Astrocyte (in vitro differentiated cells and primary cell): ENCODE measurements around the gene HM13.

Experiments
- EZH2 ChIP-seq: IDR thresholded peaks from 2 replicates; pipeline ENCODE4 v1.6.1; 2012; ENCODE audit warnings: mild to moderate bottlenecking, low read length, inconsistent platforms; ENCODE audit not compliant: insufficient read depth
- TF ChIP-seq, protein P1 (sequence below): IDR thresholded peaks from 2 replicates; pipeline ENCODE4 v1.5.1; 2011; ENCODE audit warnings: low read depth, mild to moderate bottlenecking, inconsistent platforms, low read length, moderate library complexity; ENCODE audit not compliant: insufficient read depth

DNA sequence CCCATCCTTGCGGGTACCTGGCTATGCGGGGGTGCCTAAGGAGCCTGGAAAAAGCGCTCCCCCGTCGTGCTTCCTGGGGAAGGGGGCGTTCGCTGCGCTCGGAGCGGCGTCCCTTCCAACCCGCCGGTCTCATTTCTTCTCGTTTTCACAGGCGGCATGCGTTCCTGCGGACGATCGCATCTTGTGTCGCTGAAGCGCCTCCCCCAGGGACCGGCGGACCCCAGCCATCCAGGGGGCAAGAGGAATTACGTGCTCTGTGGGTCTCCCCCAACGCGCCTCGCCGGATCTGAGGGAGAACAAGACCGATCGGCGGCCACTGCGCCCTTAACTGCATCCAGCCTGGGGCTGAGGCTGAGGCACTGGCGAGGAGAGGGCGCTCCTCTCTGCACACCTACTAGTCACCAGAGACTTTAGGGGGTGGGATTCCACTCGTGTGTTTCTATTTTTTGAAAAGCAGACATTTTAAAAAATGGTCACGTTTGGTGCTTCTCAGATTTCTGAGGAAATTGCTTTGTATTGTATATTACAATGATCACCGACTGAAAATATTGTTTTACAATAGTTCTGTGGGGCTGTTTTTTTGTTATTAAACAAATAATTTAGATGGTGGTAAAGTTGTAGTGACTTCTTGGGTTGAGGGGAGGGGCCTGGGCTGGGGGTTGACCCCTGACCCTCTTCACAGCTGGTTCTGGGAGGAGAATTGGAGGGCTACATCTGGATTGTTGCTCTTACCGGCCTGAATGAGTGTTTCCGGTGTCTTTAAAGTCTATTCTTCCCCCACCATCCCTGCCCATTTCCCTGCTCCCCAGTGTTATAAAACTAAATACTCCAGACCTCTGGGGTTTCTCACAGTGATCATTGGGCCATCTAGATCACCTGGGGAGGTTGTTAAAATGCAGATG, 91.9 kb downstream of the HM13 start:
- TF ChIP-seq, protein P1, sequence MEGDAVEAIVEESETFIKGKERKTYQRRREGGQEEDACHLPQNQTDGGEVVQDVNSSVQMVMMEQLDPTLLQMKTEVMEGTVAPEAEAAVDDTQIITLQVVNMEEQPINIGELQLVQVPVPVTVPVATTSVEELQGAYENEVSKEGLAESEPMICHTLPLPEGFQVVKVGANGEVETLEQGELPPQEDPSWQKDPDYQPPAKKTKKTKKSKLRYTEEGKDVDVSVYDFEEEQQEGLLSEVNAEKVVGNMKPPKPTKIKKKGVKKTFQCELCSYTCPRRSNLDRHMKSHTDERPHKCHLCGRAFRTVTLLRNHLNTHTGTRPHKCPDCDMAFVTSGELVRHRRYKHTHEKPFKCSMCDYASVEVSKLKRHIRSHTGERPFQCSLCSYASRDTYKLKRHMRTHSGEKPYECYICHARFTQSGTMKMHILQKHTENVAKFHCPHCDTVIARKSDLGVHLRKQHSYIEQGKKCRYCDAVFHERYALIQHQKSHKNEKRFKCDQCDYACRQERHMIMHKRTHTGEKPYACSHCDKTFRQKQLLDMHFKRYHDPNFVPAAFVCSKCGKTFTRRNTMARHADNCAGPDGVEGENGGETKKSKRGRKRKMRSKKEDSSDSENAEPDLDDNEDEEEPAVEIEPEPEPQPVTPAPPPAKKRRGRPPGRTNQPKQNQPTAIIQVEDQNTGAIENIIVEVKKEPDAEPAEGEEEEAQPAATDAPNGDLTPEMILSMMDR, result no peak
- no peak for TF ChIP-seq EZH2
